Heart left ventricle (tissue), 13 donors: ENCODE measurements around the gene LMBR1.

ENCODE experiments used
- CTCF ChIP-seq, 12 donors: fragments of 200-600 bp; sonication (generic) in 4 of 12; IDR thresholded peaks; one replicate each; pipeline versions ENCODE4 v1.5.0 to v1.8.0; 2018 to 2022; ENCODE audit warnings: antibody characterized with exemption in 12 of 12, mild to moderate bottlenecking in 5 of 12
- POLR2A ChIP-seq, 2 donors: fragments of 450-650 bp; IDR thresholded peaks; one replicate each; pipeline ENCODE4 v1.6.1; 2017; ENCODE audit warnings: antibody characterized with exemption in 2 of 2, mild to moderate bottlenecking in 2 of 2, moderate library complexity in 2 of 2
- donor health status: ischemic (EF 13 %, LVEDD 7.1; RV severe dilation, severe dysfunction).
- donor health status: DM: no; HTN: yes; CAD: no.
- donor health status: DM: no; HTN: no; CAD: no.
- donor health status: ischemic (EF 25% LVEDD 6.9; RV normal size, moderate dysfunction).
- donor health status: ischemic (EF 25% LVEDD 5.7; RV mildly dilated, moderate dysfunction).
- donor health status: ischemic (EF 35%, LVEDD 5.7; RV mildly dilated, moderate dysfunction).
- donor health status: nonischemic (EF 11% LVEDD 7.7; RV severe dilation, severe dysfunction).
- donor health status: DM: yes; HTN: yes; CAD: no.
- donor health status: PGD.
- donor health status: ischemic (EF 29% LVEDD 5.4; RV normal size, mild dysfunction).
- donor health status: nonischemic (EF 23%, LVEDD 6.1; RV moderate dilation, normal function).

- no peak for TF ChIP-seq CTCF (IDR thresholded peaks at IDR 0.05)
- TF ChIP-seq POLR2A (IDR thresholded peaks at IDR 0.05), result no peak
These were observed 26.2 kb upstream of the LMBR1 start for GRCh38 chr7:156919132-156919713.
